ENCODE data around the gene CAPRIN2.

Gene CAPRIN2

DNA sequence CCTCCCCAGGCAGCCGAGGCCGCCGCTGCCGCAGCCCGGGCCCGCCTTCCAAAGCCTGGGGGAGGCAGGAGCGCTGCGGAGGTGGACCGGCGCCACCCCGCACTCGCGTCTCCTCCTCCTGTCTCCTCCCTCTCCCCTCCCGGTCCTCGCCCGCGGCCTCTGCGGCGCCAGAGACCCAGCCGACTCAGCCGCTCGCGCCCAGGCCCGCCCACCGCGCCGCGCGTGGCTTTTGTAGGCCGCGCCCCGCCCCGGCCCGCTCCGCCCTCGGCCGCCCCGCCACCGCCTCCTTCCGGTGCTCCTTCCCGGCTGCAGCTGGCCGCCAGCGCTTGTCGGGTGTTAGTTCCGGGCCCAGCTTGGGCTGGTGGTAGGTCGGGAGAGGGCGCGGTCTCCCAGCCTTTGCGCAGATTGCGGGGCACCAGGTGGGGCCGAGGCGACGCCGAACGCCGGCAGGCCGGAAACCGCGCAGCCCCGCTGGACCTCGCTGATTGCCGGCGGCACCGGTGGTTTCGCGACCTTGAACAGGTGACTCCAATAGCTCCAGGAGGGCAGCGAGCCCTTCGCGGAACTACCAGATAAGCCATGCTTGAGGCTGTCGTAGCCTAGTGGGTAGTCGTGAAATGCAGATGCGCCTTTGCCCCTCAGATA, at the start of gene CAPRIN2:
TSS of gene CAPRIN2 (minus strand) at position 202 of the 645 bp plus-strand sequence. CDS start 1,431 bp downstream, outside the sequence.
- DNase-seq: peak; percentile 81

DNA sequence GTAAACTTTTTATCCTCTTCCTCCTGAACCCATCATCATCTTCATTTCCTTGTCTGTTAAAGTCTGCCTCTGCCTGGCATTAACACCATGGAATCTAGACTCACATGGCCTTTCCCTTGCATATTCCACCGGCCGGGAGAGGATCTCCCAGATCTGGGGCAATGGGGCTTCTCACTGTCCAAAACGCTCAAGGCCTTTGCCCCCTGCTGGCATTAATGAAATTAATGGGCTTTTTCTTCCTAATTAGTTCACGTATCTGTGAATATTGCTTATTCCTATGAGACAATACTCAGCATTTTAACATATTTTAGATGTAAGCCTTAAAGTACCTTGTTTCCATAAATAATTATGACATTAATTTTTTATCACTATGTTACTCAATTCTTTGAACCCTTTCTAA, 42.9 kb upstream of the CAPRIN2 start:
- no peak for DNase-seq

DNA sequence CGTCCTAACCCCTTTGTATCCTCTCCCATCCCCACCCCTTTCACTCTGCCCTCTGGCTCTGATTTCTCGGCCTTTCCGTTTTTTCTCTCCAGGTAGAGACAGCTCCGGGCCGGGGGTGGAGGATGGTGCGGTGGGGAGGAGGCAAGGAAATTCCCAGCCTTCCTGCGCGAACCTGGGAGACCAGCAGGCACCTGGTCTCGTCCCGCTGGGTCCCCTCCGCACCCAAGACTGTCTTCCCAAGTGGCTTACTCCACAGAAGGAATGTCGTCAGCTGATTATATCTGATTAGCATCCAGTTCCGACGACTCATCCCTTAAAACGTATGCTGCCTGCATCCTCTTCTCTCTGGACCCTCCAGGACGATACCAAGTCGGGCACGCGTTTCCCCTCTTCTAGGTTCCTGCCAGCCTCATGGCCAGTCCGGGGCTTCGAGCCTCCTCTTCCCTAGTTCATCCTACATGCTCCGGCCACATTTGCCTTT, 42.2 kb upstream of the CAPRIN2 start:
- no peak for DNase-seq

DNA sequence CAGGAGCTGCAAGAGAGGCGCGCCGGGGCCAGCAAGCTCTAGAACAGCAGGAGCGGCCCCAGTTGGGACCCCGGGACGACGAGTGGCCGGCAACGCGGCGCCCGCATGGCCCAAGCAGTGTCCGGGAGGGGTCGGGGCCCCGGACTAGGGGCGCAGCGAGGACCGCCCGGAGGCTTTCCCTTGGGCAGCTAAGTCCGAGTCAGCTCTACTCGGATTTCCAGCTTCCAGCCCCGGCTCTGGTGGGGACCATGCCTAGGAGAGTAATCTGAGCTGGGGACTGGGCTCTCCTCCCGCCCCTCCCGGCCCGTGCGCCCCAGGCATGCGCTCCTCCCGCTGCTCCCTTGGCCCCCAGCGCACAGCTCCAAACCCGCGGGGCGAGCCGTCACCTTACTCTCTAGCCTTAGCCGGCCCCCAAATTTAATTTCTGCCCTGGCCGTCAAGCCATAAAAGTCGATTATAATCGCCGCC, 41.6 kb upstream of the CAPRIN2 start:
- no peak for DNase-seq

- peak; percentile 9 for DNase-seq
These were observed 40.9 kb upstream of the CAPRIN2 start for GRCh38 chr12:30795410-30796312.

- peak; percentile 15 for DNase-seq
These were observed 40.0 kb upstream of the CAPRIN2 start for GRCh38 chr12:30794591-30795409.

GRCh38 chr12:30794020-30794419, 39.3 kb upstream of the CAPRIN2 start:
- no peak for DNase-seq

- DNase-seq: no peak
These were observed 38.1 kb upstream of the CAPRIN2 start for GRCh38 chr12:30792648-30793499.

- DNase-seq: no peak
These were observed 37.3 kb upstream of the CAPRIN2 start for GRCh38 chr12:30792085-30792484.

DNA sequence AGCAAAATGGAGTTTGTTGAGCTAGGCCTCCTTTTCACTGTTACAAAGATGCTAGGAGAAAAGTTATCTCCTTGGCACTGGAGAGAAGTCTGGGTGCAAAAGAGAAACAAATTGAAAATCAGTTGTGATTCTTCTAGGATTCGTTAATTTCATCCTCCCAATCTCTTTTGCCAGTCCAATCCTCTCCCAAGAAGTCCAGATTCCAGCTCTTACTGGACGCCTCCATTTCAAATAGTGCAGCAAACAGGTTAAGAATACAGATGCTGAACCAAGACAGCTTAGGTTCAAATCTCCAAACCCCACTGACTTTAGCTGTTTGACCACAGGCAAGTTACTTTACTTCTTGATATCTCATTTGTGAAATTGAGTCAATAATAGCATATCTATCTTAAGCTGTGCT, 34.0 kb upstream of the CAPRIN2 start:
- DNase-seq: no peak

DNA sequence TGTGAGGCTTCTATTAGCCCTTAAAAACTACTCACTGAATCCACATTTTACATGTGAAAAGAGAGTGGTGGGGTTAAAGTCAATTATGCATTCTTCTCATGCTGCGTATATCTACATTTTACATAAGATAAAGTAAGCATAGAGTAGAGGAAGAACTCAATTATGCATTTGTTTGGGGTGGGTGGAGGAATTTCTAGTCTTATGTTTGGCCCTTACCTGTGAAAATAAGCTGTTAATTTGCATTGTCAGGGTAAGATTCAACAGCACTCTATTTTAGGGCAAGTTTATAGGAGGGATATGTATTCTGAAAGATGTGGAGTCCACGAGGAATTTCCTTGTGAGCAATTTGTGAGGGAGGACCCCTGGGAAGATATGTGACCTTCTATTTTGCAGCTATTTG, 30.9 kb upstream of the CAPRIN2 start:
- no peak for DNase-seq

DNA sequence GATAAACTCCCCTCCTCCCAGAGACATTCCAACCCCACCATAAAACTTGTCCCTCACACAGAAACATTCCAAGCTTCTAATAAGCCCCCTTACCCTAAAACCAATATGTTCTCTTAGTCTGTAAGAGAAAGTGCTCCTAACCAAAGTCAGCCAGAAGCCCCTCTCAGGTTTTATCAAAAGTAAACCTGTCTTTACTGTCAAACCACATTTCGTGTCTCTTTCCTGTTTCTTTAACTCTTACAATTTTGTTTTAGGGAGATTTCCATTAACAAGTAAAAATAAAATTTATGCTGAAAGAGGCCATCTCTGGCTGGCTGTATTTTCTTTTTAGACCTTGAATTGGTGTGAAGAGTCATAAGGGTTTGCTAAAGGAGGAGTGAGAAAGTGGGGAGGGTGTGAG, 29.8 kb upstream of the CAPRIN2 start:
- DNase-seq: no peak

DNA sequence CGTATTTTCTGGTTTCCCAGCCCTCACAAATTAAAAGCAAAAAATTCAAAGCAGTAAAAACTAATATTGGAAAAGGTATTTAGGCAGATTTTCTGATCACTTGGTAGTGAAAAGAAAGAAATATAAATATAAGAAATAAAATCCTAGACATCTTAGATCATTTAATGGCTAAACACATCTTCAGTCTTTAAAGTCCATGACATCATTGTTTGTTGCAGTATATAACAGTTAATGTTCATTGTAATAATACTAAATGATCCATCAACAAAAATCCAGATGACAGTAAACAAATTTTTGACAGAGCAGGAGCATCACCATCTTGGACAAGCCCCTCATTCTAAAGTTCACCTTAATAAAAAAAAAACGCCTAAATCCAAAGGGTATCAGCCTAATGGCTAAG, 29.2 kb upstream of the CAPRIN2 start:
- DNase-seq: no peak

DNA sequence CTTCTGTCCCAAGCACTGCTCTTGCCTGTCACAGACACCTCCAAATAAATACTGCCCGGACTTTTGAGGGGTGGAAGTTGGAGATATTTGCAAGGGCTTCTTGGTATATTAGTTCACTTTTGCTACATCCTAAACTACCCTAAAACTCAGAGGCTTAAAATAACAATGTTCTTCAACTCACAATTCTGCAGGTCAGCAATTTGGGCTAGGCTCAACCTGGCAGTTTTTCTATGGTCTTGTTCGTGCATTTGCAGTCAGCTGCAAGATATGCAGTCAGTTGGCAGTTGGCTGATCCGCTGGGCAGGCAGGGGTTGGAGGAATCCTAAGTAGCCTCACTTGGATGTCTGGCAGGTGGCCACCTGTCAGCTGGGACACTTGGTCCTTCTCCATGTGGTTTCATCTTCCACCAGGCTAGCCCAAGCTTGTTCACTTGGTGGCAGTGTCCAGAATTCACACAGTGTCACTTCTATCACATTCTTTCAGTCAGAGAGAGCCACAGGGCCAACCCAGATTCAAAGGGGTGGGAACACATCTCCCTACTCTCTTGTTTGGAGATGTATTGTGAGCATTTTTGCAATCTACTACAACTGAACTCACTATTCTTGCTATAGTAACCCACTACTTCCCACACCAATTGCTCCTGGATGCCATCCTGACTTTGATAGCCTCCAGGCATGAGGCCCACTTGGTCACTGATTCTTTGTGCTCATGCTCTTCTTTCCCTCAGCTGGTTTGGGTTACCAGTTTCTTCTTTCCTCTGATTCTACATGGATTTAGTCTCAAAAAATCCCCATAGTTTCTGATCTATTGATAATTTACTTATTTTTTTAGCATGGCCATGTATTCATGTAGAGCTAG, 27.8 kb upstream of the CAPRIN2 start:
- DNase-seq: no peak

DNA sequence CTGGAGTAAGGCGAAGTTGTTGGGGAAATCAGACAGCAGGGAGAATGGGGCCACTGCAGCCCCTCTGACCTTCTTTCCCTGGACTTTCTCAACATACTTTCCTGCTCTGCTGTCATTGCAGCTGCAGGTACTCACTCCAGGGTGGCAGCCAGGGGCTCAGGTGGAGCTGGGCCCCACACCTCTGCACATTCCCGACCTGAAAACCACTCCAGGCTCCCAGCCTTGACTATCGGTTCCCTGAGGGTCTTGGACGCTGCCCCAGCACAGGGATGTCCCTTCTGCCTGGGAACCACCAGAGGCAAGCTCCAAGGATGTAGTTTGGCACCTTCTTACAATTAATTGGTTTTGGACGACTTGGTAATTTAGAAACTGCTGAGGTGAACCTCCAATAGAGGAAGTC, 24.8 kb upstream of the CAPRIN2 start:
- DNase-seq: no peak

GRCh38 chr12:30779178-30779577, 24.4 kb upstream of the CAPRIN2 start:
- no peak for DNase-seq

DNA sequence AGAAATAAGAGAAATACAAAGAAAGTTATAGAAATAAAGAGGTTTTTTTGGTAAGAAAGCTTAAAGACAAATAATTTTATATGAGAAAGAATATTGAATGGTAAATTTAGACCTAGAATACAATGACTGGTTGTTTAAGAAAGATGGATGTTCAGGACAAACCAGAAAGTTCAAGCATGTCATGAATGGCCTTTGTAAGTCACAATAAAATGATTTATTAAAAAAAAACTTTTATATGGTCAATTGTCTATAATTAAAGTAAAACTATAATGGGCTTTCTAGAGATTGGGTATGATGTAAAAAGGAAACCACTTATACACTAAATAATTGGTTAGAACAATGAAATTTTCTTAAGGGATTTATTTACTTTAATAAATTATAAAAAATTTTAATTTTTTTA, 19.8 kb upstream of the CAPRIN2 start:
- no peak for DNase-seq

DNA sequence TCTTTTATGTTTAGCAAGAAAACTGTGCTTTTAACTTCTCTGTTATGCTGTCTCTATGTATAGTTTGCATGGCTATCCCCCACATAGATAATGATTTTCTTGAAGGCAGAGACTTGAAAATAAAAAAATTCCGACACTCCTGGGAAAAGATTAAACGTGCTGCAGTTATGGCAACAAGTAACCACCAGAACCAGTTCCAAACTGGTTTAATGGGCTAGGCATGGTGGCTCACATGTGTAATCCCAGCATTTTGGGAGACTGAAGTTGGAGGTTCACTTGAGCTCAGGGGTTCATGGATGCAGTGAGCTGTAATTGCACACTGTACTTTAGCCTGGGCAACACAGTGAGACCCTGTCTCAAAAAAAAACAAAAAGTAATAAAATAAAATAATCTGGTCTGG, 15.1 kb upstream of the CAPRIN2 start:
- DNase-seq: no peak

DNA sequence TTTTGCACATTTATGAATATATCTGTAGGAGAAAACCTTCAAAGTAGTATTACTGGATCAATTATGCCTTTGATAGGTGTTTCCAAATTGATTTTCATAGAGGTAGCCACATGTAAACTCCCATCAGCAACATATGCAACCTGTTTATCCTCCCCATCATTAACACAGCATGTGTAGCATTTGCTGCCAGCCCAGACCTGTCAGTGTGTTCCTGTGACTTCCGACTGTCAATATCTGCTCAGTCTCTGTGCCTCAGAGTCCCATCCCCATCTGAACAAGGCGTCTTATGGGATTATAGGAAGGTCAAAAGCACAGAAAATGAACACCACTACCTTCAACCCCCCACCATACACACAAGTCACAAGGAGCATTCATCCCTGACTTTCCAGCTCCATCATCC, 9.5 kb upstream of the CAPRIN2 start:
- DNase-seq: peak; percentile 51

GRCh38 chr12:30763053-30763452, 8.3 kb upstream of the CAPRIN2 start:
- no peak for DNase-seq

- DNase-seq: no peak
These were observed 7.0 kb upstream of the CAPRIN2 start for GRCh38 chr12:30761730-30762129.

Data from COR-L47 (cell line).